ENCODE results near the gene ITPKB. TPM values are rescaled to one million over a fixed set of nuclear protein-coding genes. Genes with fewer than 3 reads are reported as not detected.

Gene ITPKB
- polyA plus RNA-seq, 1 experiment = 2.8 TPM

GRCh38 chr1:226656201-226656600 lies 82.9 kb downstream of the ITPKB start:
- Histone ChIP-seq H3K9me3 (ENCODE audit: control insufficient read depth, insufficient read depth, low read length) (no peaks in the 10 kb centered on the region; the same call in 1 of the 2 replicates), H3K4me3 (ENCODE audit: low read depth, low read length) (no peak overlapping the region), H3K27me3 (ENCODE audit: control insufficient read depth, insufficient read depth, low read length) (no peaks in the 10 kb centered on the region), H3K27ac (ENCODE audit: low read depth, low read length) (no peak overlapping the region)
- DNase-seq (ENCODE audit: low read depth, low spot score) = no peak
- ChIA-PET CTCF (no interaction called here), POLR2A (no interaction called here)
- TF ChIP-seq CTCF (IDR thresholded peaks at IDR 0.05; ENCODE audit: low read depth, low read length) = no peak

- Histone ChIP-seq H3K4me3 (ENCODE audit: low read depth, low read length) (no peak overlapping the region), H3K27me3 (ENCODE audit: control insufficient read depth, insufficient read depth, low read length) (no peaks in the 10 kb centered on the region), H3K9me3 (ENCODE audit: control insufficient read depth, insufficient read depth, low read length) (no peaks in the 10 kb centered on the region; the same call in 1 of the 2 replicates), H3K27ac (ENCODE audit: low read depth, low read length) (no peak overlapping the region)
- DNase-seq (ENCODE audit: low read depth, low spot score) = no peak
- CTCF ChIA-PET = no interaction called here
- POLR2A ChIA-PET = no interaction called here
- no peak for TF ChIP-seq CTCF (IDR thresholded peaks at IDR 0.05; ENCODE audit: low read depth, low read length)
Measured at GRCh38 chr1:226655251-226656163, 83.6 kb downstream of the ITPKB start.

GRCh38 chr1:226654668-226655055 lies 84.4 kb downstream of the ITPKB start:
- ChIA-PET CTCF (interaction anchor here (1.0 to 1.1 kb wide), 2 partner anchors 20 to 28 kb away, joined by 3 to 8 read pairs; no protein-coding TSS in a partner anchor), POLR2A (interaction anchor here (0.6 to 2.0 kb wide), 3 partner anchors 8 to 703 kb away, joined by 4 to 10 read pairs (median 5); no protein-coding TSS in a partner anchor)
- Histone ChIP-seq H3K27ac (ENCODE audit: low read depth, low read length) (peak overlapping the region; percentile 31), H3K9me3 (ENCODE audit: control insufficient read depth, insufficient read depth, low read length) (no peaks in the 10 kb centered on the region; the same call in 1 of the 2 replicates), H3K4me3 (ENCODE audit: low read depth, low read length) (no peak overlapping the region), H3K27me3 (ENCODE audit: control insufficient read depth, insufficient read depth, low read length) (no peaks in the 10 kb centered on the region)
- no peak for TF ChIP-seq CTCF (IDR thresholded peaks at IDR 0.05; ENCODE audit: low read depth, low read length)
- no peak for DNase-seq (ENCODE audit: low read depth, low spot score)

GRCh38 chr1:226654046-226654667 lies 84.9 kb downstream of the ITPKB start:
- Histone ChIP-seq H3K27me3 (ENCODE audit: control insufficient read depth, insufficient read depth, low read length) (no peaks in the 10 kb centered on the region), H3K4me3 (ENCODE audit: low read depth, low read length) (no peak overlapping the region), H3K9me3 (ENCODE audit: control insufficient read depth, insufficient read depth, low read length) (no peaks in the 10 kb centered on the region; the same call in 1 of the 2 replicates), H3K27ac (ENCODE audit: low read depth, low read length) (peak overlapping the region; percentile 31)
- DNase-seq (ENCODE audit: low read depth, low spot score) = no peak
- no peak for TF ChIP-seq CTCF (IDR thresholded peaks at IDR 0.05; ENCODE audit: low read depth, low read length)
- ChIA-PET POLR2A (interaction anchor here (0.6 to 2.0 kb wide), 4 partner anchors 8 to 704 kb away, joined by 4 to 10 read pairs (median 4); no protein-coding TSS in a partner anchor), CTCF (interaction anchor here (1.0 to 1.3 kb wide), 3 partner anchors 20 to 174 kb away, joined by 3 to 8 read pairs (median 7); no protein-coding TSS in a partner anchor)
